Cardiac muscle cell (in vitro differentiated cells and primary cell): ENCODE measurements around the gene KDM4C. TPM values are rescaled to one million over a fixed set of nuclear protein-coding genes. Genes with fewer than 3 reads are reported as not detected.

ENCODE experiments used
- DNase-seq, 2 donors: peaks; one replicate each; pipeline versions ENCODE4 v3.0.0 to v3.0.0-alpha.2; 2010 to 2017; ENCODE audit warnings: low read depth in 1 of 2, low spot score in 1 of 2
- H3K27ac ChIP-seq: fragments of 200-600 bp; sonication (generic); 2 replicates; pipeline ENCODE4 v1.5.1; 2016
- H3K27me3 ChIP-seq: fragments of 200-600 bp; sonication (generic); 2 replicates; pipeline ENCODE4 v1.6.0; 2016; ENCODE audit warnings: control low read depth
- H3K36me3 ChIP-seq: fragments of 200-600 bp; sonication (generic); 2 replicates; pipeline ENCODE4 v1.5.1; 2016; ENCODE audit warnings: control low read depth
- H3K4me1 ChIP-seq: fragments of 200-600 bp; sonication (generic); 2 replicates; pipeline ENCODE4 v1.8.1; 2017; ENCODE audit warnings: low read depth, mild to moderate bottlenecking, mixed run types
- H3K4me3 ChIP-seq: fragments of 200-600 bp; sonication (generic); 2 replicates; pipeline ENCODE4 v1.5.1; 2016; ENCODE audit warnings: mild to moderate bottlenecking
- H3K9me3 ChIP-seq: fragments of 200-600 bp; sonication (generic); 2 replicates; pipeline ENCODE4 v1.5.1; 2017; ENCODE audit warnings: low read depth, mild to moderate bottlenecking, control low read depth
- polyA plus RNA-seq: library from polyadenylated mRNA; unstranded; fragments of >200 nt; fragmentation: Nextera tagmentation; extraction: Ambion mirVana; gene quantifications from 2 replicates; pipeline ENCODE4 v1.2.1, GENCODE V29; 2016
- total RNA-seq: library from RNA; depleted of rRNA; stranded (reverse); fragments of >200 nt; gene quantifications from 2 replicates; pipeline ENCODE4 v1.2.3, GENCODE V29; 2016
- TF ChIP-seq, protein P1 (sequence below): IDR thresholded peaks from 2 replicates; pipeline ENCODE4 v1.5.1; 2012; ENCODE audit warnings: low read depth, mild to moderate bottlenecking, low read length

Gene KDM4C
- total and polyA plus RNA-seq, 2 experiments from 2014 or later = 15.1 to 32.0 TPM

DNA sequence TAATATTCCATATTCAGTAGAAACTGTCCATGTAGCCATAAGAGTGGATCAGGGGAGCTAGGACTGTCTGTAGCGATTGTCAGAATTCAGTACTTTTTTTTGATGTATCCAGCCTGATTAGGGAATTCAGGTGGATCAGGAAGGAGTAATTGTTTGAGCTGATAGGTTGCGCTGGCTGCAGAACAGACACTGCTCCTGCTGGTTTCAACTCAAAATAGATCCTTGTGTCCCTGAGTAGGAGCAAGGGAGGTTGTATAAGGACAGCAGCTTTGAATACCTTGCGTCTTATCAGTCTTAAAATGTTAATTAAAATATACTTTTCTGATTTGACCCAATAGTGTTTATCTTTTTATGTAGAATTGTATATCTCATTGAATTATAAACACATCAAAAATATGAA is 229.6 kb downstream of the KDM4C start:
- Histone ChIP-seq H3K4me3 (no peak overlapping the region), H3K27ac (no peak overlapping the region), H3K4me1 (no peaks in the 10 kb centered on the region), H3K27me3 (no peaks in the 10 kb centered on the region), H3K36me3 (peaks cover 18% of the 10 kb centered on the region), H3K9me3 (no peaks in the 10 kb centered on the region)
- TF ChIP-seq, protein P1, sequence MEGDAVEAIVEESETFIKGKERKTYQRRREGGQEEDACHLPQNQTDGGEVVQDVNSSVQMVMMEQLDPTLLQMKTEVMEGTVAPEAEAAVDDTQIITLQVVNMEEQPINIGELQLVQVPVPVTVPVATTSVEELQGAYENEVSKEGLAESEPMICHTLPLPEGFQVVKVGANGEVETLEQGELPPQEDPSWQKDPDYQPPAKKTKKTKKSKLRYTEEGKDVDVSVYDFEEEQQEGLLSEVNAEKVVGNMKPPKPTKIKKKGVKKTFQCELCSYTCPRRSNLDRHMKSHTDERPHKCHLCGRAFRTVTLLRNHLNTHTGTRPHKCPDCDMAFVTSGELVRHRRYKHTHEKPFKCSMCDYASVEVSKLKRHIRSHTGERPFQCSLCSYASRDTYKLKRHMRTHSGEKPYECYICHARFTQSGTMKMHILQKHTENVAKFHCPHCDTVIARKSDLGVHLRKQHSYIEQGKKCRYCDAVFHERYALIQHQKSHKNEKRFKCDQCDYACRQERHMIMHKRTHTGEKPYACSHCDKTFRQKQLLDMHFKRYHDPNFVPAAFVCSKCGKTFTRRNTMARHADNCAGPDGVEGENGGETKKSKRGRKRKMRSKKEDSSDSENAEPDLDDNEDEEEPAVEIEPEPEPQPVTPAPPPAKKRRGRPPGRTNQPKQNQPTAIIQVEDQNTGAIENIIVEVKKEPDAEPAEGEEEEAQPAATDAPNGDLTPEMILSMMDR = no peak
- DNase-seq = no peak

DNA sequence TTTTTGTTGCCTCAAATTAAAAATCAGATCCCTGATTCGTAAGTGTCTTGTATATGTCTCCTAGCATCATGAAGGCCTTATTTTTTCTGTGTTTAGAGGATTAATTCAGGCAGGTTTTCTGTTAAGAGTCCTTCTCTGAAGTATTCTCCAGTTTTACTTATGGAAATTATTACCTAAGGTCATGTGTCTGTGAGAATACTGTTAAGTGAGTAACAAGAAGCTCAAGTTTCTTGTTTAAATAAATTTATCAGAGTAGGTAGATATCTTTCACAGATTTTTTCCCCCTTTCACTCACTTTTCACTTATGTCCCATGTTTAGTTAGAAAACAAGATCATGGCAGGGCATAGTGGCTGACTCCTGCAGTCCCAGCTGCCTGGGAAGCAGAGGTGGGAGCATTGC is 233.6 kb downstream of the KDM4C start:
- Histone ChIP-seq H3K4me3 (no peak overlapping the region), H3K36me3 (peaks cover 5% of the 10 kb centered on the region), H3K27ac (no peak overlapping the region), H3K27me3 (no peaks in the 10 kb centered on the region), H3K9me3 (no peaks in the 10 kb centered on the region), H3K4me1 (no peaks in the 10 kb centered on the region)
- TF ChIP-seq, protein P1 = no peak
- DNase-seq = no peak

DNA sequence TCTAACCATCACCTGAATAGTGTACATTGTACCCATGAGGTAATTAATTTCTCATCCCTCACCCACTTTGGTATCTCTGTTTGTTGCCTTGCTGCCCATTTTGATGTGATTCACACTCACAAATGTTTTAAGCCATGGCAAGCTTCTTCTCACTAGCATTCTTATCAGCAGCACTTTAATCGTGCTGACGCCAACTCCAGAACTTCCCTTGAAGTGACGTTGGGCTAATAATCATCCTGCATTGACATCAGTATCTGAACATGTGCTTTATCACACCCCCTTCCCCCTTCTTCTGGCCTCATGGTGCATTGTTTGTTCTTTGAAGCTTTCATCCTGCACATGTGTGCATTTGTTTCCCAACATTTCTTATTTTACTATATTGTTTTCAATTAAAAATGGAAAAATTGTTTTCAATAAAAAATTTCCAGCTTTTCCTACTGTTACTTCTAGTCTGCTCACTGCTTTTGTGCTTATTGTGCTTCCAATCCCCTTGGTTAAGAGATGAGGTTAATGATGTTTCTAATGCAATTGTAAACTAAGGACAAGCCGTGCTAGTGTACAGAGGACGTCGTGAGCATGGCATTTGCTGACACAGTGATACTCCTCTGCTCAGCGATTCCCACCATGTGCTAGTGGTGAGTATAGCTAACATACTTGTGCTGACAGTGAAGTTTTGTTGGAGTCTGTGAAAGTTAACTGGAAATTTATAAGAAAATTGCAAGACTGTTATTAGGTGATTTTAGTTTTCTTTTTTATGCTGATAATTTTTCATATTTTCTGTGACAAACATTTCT is 238.5 kb downstream of the KDM4C start:
- H3K9me3 ChIP-seq = no peaks in the 10 kb centered on the region
- DNase-seq = no peak
- TF ChIP-seq, protein P1 = no peak
- H3K27me3 ChIP-seq = no peaks in the 10 kb centered on the region
- H3K27ac ChIP-seq = no peak overlapping the region
- H3K4me3 ChIP-seq = no peak overlapping the region
- no peaks in the 10 kb centered on the region for H3K36me3 ChIP-seq
- H3K4me1 ChIP-seq = peaks cover 4% of the 10 kb centered on the region

DNA sequence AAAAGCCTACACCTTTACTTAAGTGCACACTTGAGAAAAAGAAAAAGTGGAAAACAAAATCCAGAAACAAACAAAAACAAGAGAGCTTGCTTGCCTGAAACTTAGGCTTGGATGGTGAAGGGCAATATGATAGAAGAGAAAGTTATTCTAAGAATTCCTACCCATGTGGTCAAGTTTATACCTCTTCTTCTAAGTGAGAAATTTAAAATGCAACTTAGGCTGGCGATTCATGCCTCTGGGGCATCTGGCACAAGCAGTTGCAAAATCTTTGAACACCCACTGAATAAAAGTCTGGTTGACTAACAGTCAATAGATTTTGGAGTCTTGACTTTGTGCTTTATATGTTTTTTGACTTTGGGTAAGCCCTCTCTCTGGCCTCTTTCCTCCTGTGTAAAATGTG is 239.6 kb downstream of the KDM4C start:
- H3K27me3 ChIP-seq = no peaks in the 10 kb centered on the region
- TF ChIP-seq, protein P1 = no peak

DNA sequence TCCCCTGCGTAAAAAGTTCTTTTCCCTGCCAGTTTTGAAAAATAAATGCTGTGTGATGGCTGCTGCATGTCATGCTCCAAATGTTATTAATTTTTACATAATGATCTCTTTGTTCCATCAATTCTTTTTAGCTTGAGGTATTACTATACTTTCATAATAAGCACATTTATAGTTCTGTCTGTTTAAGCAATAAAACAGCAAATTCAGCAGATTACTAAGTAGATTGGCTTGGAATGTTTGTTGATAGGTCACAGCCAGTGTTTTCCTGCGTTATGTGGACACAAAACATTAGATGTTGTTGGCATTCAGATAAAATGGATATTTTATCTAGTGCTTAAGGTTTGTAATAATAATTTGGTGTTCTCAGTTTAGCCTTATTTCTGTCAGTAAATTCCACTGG is 242.0 kb downstream of the KDM4C start:
- Histone ChIP-seq H3K4me3 (no peak overlapping the region), H3K4me1 (peaks cover 4% of the 10 kb centered on the region), H3K27me3 (no peaks in the 10 kb centered on the region), H3K9me3 (no peaks in the 10 kb centered on the region), H3K27ac (no peak overlapping the region), H3K36me3 (no peaks in the 10 kb centered on the region)
- TF ChIP-seq, protein P1 = no peak
- DNase-seq = no peak

More for the DNA sequence above, 239.6 kb downstream of the KDM4C start:
- DNase-seq = no peak
- Histone ChIP-seq H3K4me1 (peaks cover 4% of the 10 kb centered on the region), H3K9me3 (no peaks in the 10 kb centered on the region), H3K4me3 (no peak overlapping the region), H3K36me3 (no peaks in the 10 kb centered on the region), H3K27ac (no peak overlapping the region)
